GM18909 (cell line): ENCODE data around the gene C7.
"Not testable (repeated sequence)": the region's sequence is repeated elsewhere in the genome, so short reads cannot be mapped to it uniquely, and the experiment has no call there.

Source experiments
- ATAC-seq: cut with Tn5 transposase; IDR thresholded peaks from one replicate; pipeline ENCODE4 v1.9.1; 2021; ENCODE audit warnings: mild to moderate bottlenecking; ENCODE audit not compliant: unreplicated experiment, poor library complexity

Gene C7

DNA sequence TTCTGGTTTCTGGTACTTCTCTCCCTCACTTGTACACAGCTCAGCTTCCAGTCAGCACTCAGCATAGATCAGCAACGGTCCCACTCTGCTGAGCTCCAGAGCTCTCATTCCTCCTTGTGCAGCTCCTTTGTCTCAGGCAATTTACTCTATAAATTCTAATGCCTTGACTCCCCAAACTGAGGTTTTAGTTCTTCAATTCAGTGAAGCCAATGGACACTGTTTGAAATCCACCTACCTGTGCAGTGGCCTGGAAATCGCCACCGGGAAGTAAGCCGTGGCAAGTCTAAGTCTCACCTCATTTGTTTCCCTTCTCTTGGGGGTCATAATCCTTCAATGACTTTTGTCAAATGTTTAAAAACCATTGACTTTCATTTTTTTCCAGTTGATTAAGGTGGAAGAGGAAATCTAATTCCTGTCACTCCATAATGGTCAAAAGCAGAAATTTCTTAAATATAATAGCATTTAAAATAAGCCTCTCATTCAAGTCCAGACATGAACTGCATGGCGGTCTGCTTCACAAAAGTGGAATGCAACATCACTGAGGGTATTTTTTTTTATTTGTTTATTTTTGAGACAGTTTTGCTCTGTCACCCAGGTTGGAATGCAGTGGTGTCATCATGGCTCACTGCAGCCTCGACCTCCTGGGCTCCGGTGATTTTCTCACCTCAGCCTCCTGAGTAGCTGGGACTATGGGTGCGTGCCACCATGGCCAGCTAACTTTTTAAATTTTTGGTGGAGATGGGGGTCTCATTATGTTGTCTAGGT lies 79.6 kb downstream of the C7 start:
- no peak for ATAC-seq

DNA sequence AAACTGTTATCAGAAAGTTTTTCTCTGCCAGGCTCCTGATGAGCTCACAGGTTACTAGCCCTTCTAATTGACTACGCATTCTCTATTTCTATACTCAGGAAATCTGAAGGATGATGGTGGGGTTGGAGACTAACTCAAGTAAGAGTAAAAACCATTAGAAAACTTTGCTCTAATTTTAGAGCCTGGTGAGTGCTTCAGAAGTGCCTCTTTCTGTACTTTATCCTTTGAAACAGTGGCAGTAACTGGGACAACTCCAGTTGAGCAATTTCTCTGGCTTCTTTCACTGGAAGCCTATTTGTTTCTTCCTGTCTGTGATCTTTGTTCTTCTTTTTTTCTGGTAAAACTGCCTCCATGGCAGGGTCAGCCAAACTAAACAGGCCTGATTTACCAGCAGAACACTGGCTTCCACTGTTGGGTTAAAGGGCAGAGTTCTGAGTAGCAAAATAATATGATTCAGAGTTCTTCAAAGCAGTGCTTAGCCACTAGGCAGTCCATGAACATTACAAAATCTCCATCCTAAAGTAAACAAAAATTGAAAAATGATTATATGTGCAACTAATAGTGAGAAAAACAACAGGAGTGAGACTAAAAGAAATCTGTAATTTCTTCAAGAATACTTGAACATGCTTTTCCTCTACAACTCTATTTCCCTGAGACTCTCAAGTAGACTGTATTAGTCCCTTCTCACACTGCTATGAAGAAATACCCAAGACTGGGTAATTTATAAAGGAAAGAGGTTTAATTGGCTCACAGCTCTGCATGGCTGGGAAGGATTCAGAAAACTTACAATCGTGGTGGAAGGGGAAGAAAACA lies 82.1 kb downstream of the C7 start:
- ATAC-seq, result no peak

DNA sequence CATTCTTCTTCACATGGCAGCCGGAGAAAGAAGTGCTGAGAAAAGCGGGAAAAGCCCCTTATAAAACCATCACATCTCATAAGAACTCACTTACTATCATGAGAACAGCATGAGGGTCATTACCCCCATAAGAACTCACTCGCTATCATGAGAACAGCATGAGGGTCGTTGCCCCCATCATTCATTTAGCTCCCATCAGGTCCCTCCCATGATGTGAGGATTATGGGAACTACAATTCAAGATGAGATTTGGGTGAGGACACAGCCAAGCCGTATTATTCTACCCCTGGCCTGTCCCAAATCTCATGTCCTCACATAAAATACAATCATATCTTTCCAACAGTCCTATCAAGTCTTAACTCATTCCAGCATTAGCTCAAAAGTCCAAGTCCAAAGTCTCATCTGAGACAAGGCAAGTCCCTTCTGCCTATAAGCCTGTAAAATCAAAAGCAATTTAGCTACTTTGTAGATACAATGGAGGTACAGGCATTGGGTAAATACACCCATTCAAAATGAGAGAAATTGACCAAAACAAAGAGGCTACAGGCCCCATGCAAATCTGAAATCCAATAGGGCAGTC lies 82.8 kb downstream of the C7 start:
- ATAC-seq, result no peak

DNA sequence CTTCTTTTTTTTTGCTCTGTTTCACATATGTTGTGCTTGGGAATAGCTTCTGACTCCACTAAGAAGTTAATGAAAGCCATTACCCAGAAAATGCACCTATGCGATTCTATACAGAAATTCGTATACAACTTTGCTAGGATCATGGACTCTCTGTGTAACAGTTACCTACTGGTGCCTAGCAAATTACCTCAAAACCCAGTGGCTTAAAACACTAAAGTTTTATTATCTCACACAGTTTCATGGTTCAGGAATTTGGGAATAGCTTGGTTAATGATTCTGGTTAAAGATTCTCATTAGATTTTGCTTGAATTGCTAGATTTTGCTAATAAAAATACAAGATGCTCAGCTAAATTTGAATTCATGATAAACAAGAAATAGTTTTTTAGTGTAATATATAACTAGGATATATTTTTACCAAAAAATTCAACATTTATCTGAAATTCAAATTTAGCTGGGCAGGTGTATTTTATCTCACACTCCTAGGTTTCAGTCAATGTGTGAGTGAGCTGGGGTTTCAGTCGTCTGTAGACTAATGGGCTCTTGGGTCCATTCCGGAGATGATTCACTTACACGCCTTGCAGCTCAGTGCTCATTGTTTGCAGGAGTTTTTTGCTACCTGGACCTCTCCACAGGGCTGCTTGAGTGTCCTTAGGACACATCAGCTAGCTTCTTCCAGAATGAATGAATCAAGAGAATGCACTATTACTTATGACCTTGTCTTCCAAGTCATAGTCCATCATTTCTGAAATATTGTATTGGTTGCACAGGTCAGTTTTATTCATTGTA lies 86.7 kb downstream of the C7 start:
- ATAC-seq, result no peak

DNA sequence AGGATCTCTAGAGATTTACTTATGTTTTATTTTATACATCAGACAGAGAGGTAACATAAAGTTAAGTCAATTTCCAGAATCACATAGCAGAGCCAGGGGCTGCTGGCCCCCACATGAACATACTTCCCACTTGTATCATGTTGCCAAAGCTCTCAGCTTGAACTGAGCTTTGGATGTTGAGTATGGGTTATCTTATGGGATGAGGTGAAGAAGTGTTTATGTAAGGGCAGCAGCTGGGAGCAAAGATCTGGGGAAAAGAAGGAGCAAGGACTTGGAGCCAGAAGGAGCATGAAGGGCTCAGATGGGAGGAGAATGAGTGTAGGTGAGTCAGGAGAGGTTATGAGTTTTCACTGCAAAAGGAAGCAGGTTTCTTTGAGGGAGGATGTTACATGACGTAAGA lies 89.8 kb downstream of the C7 start:
- ATAC-seq, result no peak

DNA sequence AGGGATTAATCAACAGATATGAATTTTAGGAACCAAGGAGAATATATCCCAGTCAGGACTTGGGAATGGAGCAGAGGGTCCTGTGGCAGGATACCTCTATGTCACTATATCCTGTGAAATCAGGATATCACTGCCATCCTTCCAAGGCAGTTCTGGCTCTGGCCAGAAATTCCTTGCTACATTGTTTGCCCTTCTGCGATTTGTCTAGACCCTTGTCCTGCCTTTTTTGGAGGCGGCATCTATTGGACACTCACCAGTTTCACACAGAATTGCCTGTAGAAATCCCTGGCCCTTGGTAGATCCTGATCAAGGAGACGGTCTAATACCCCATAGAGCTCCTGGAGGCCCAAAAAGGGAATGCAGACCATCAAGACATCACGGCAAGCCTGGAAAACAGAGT lies 90.7 kb downstream of the C7 start:
- ATAC-seq, result no peak

DNA sequence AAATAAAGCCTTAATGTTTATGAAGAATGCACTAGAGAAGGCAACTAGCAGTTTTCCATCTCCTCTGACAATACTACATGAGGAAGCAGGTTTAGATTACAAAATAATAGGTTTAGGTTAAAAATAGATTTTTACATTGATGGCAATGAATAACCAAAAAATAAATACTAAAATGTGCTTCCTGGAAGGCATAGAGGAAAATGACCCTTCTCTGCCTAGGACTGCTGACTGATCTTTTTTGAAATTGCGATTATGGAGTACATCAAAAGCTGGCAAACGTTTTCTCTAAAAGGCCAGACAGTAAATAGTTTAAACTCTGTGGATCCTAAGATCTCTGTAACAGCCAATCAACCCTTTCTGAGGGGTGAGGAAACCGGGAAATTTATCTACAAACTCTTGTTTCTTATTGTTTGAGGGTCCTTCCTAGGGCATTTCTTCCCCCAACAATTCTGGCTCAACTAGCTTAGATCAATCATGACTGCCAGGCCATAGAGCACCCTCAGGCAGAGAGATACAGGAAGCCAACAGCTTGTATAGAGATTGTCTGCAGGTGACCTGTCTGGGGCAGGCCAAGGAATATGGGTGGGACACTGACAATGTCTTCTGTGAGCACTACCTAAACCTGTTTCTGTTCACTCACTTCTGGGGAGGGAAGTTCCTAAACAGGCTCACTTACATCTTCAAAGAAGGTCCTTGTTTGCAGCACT lies 94.5 kb downstream of the C7 start:
- no peak for ATAC-seq

DNA sequence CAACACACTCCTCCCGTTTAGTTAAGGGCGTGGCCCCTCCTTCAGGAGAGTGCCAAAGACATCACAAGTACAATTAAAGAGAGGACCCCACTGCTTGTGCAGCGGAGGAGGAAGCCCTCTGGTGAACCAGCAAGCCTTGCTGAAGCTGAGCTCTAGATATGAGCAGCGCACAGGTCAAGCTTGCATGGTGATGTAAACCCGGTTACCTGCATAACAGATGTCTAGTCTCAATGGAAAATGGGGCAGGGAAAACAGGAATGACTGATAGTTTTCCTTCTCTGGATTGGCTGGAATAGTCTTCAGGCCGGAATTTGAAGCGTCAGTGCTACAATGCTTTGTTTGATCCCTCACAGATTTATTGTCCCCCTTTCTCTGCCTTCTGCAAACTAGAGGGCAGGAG lies 95.6 kb downstream of the C7 start:
- no peak for ATAC-seq

DNA sequence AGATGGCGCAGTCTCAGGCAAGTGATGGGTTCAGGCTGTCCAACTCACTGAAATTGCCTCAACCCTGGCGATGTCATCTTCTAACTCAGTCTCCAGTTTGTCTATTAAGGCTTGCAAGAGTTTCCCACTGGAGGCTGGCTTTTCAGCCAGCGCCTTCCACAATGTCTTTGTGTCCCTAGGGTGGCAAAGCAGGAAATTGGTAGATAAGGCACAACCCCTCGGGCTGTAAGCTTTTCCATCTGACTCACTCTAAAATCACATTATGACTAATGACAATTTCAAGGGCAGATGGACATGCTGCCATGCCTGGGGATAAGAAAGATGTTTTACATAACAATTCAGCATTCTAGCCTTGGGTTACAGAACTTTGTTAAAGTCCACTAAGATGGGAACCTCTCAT lies 99.9 kb downstream of the C7 start:
- ATAC-seq, result no peak

DNA sequence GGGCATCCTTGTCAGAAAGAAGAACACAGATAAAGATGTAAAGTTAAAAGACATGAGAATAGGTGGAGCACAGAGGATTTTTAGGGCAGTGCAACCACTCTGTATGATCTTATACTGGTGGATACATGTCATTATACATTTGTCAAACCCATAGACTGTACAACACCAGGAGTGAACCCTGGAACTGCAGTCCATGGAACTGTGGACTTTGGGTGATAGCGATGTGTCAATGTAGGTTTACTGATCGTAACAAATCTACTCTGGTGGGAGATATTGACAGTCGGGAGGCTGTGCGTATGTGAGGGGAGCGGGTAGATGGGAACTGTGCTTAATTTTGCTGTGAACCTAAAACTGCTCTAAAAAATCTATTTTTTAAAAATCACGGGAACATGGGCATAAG lies 101.3 kb downstream of the C7 start:
- no peak for ATAC-seq

DNA sequence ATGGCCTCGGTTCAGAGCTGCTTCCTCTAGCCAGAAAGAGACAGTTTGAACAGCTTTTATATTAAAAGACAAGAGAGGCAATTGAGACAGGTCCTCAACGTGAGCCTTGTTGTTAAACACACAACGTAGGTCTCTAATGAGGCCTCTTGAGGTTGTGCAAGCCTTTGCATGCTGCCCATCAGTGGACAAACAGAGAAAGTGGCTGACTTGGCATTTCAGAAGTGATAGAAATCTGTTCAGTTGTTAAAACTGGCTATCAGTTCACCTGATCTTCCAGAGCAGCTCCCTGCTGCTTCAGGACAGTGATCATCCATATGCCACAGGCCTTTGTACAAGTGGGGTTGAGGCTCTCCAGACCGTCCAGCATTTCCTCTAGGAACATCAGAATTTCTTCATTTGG lies 103.0 kb downstream of the C7 start:
- no peak for ATAC-seq

DNA sequence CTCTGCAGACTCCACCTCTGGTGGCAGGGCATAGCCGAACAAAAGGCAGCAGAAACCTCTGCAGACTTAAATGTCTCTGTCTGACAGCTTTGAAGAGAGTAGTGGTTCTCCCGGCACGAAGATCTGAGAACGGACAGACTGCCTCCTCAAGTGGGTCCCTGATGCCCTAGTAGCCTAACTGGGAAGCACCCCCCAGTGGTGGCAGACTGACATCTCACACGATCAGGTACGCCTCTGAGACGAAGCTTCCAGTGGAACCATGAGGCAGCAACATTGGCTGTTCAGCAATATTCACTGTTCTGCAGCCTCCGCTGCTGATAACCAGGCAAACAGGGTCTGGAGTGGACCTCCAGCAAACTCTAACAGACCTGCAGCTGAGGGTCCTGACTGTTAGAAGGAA lies 113.3 kb downstream of the C7 start:
- ATAC-seq, result not testable (repeated sequence)
